HG03064 (cell line): ENCODE data around the gene PLAGL1.
"Not testable (repeated sequence)": the region's sequence is repeated elsewhere in the genome, so short reads cannot be mapped to it uniquely, and the experiment has no call there.

ENCODE experiments used
- ATAC-seq: cut with Tn5 transposase; IDR thresholded peaks from one replicate; pipeline ENCODE4 v1.9.1; 2021; ENCODE audit warnings: low read depth; ENCODE audit not compliant: unreplicated experiment

PLAGL1 gene

DNA sequence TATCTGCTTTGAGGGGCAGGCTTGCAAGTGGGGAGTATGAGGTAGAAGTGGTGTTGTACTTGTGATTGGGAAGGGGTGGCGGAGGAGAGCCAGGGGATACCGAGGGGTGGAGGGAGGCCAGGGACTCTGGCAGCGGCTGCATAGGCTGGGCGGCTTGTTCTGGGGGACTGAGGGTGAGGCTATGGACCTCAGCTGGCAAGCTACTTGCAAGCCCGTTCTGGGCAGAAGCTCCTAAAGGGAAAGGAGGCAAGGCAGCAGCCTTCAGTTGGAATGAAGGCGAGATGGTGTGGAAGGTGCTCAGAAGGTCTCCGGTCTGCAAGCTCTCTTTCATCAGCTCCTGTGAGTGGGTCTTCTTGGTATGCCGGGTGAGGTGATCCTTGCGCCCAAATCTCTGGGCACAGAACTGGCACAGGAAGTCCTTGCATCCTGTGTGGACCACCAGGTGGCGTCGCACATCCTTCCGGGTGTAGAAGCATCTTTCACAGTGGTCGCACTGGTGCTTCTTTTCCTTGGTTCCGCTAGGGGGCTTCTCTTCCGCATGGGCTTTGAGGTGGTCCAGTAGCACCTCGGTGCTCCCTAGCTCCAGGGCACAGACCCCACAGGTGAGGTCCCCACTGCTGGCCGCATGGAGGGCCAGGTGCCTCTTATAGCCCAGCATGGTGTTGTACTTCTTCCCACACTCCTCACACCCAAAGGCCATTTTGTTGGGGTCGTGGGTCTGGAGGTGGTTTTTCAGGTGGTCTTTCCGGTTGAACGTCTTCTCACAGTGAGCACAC, 66.0 kb downstream of the PLAGL1 start:
- no peak for ATAC-seq

GRCh38 chr6:143940011-143940597, 68.0 kb downstream of the PLAGL1 start:
- ATAC-seq = peak; percentile 99

DNA sequence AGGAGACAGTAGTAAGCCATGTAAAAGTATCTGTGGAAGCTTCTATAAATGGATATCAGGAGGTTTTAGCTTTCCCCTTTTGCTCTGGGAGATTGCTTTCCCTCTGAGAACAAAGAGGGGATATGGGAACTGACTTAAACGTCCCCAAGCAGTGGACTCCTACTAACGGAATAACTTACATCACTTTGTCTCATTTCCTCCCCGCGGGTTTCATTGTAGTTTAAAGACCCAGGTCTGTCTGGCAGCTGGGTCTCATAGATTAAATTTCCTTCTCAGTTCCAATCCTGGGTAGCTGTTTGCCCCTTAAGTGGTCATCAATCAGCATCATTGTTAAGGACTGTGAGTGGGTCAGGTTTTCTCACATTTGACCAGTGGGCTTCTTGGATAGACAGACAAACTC, 68.7 kb downstream of the PLAGL1 start:
- no peak for ATAC-seq

- ATAC-seq = no peak
These were observed 70.4 kb downstream of the PLAGL1 start for GRCh38 chr6:143937668-143937970.

- ATAC-seq = no peak
These were observed 71.0 kb downstream of the PLAGL1 start for GRCh38 chr6:143936778-143937667.

- no peak for ATAC-seq
These were observed 71.7 kb downstream of the PLAGL1 start for GRCh38 chr6:143936347-143936746.

DNA sequence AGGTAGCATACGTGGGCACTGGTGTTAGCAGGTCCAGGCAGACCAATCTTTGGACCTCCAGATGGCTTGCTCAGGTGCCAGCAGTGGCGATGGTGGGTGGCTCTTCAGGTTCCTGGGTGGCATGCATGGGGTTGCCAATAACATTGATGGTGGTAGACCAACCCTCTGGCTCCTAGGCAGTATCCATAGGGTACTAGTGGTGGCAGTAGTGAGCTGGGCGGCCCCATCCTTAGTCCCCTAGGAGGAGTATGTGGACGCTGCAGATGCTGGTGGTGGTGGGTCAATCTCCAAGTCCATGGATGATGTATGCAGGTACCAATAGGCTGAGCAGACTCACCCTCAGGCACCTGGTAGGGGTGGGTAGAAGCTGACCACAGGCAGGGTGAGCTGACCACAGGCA, 73.2 kb downstream of the PLAGL1 start:
- ATAC-seq = no peak

DNA sequence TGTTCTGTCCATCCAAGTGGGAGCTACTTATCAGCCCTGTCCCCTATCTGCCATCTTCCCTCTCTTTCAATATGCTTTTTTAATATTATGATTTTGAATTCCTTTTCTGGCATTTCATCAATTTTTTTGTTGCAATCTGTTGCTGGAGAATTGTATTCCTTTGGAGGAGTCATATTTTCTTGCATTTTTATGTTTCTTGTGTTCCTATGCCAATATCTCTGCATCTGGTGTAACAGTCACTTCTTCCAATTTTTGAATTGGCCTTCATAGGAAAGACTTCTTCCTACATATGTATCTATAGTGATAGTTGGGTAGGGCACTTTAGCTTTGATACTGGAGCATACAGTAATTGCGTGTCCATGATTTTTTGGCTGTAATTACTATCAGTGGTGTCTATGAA, 73.7 kb downstream of the PLAGL1 start:
- ATAC-seq = no peak

GRCh38 chr6:143929975-143930374, 78.1 kb downstream of the PLAGL1 start:
- no peak for ATAC-seq

GRCh38 chr6:143928853-143929252, 79.2 kb downstream of the PLAGL1 start:
- ATAC-seq = no peak

- ATAC-seq = not testable (repeated sequence)
These were observed 91.0 kb downstream of the PLAGL1 start for GRCh38 chr6:143917026-143917425.

GRCh38 chr6:143912671-143913070, 95.4 kb downstream of the PLAGL1 start:
- no peak for ATAC-seq

- ATAC-seq = no peak
These were observed 97.0 kb downstream of the PLAGL1 start for GRCh38 chr6:143911028-143911427.

GRCh38 chr6:143902827-143903226, 105.2 kb downstream of the PLAGL1 start:
- ATAC-seq = no peak

GRCh38 chr6:143901885-143902750, 105.9 kb downstream of the PLAGL1 start:
- ATAC-seq = peak; percentile 95

- ATAC-seq = no peak
These were observed 107.7 kb downstream of the PLAGL1 start for GRCh38 chr6:143900358-143900757.

DNA sequence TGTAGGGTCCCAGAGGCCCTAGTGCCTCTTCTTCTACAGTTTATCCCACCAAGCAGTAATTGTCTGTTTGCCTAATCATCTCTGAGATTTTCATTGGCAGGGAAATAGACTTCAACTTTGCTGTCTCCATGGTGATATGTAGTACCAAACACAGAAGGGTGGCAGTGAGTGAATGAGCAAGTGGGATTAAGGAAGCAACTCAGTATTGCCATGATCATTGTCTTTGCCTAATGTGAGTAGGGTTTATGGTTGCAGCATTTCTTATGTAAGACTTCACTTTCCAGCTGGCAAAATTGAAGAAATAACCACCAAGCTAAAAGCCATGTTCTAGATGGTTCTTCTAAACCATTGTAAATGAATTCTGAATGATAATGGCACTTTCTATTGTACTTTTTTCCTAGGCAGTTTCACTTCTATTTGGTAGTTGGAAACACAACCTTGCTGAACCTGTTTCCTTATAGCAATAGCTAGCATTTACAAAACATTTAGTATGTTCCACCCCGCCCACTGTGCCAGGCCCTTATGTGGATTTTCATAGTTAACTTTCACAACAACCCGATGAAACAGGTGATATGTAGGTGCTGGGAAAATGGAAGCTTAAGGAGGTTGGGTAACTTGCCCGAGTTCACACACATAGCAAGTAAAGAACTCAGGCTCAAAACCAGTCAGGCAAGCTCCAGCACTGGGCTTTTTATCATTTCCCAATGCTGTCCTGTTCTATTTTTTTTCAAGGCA, 111.8 kb downstream of the PLAGL1 start:
- ATAC-seq = no peak

- ATAC-seq = no peak
These were observed 113.4 kb downstream of the PLAGL1 start for GRCh38 chr6:143894655-143895054.
